22Rv1 (cell line): ENCODE data around the gene PAAF1.

ENCODE experiments used
- CTCF ChIP-seq: fragments of 450-650 bp; IDR thresholded peaks from 2 replicates; pipeline ENCODE4 v1.5.1; 2017; ENCODE audit warnings: mild to moderate bottlenecking
- ZFX ChIP-seq: fragments of 450-650 bp; IDR thresholded peaks from 2 replicates; pipeline ENCODE4 v1.6.1; 2017; ENCODE audit warnings: antibody characterized with exemption, borderline replicate concordance

- TF ChIP-seq CTCF (no peak), ZFX (no peak)
Measured at GRCh38 chr11:73951797-73952196, 75.0 kb downstream of the PAAF1 start.
